Stimulated activated CD4-positive, alpha-beta T cell treated with anti-CD3 and anti-CD28 coated beads, Interleukin-15, amount 100 ng/mL, for 24 hours (primary cell): ENCODE data around the gene SOCS2.
A peak's percentile ranks its signal among the peaks of the same experiment; 100 is the strongest.
"Not testable (repeated sequence)": the region's sequence is repeated elsewhere in the genome, so short reads cannot be mapped to it uniquely, and the experiment has no call there.

Source experiments
- DNase-seq: peaks from one replicate; pipeline ENCODE4 v3.0.0-alpha.2; 2020

Gene SOCS2

DNA sequence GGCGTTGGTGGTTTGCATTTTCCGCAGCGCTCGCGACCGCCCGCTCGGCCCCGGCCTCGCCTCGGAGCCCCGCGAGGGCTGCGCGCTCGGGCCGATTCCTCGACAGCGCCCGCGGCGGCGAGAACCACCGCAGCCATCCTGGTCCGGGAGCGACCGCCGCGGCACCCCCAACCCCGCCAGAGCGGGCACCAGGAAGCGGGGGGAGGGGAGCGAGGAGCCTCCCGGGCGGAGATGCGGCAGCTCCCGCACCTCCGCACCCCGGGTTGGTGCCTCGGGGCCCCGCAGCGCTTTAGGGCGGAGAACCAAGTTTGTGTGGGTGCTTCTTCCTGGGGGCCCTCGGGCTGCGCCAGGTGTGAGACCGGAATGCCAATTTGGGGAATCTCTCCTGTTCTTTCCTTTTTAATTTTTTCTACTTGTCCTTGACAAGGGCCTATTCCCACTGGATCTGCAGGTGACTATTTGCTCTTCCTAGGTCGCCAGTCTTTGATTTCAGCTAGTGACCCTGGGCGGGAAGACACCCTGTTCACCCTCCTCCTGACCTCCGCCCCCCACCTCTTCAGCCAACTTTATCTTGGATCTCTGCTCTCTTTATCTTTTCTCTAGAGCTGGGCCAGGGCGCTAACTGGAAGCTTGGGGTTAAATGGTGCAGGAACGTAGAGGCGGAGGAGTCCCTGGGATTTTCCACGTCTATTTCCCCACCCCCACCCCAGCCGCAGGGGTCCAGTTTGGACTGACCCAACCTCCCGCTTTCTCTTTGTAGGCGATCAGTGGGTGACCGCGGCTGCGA, at the start of gene SOCS2:
TSS of gene SOCS2 (plus strand) at position 751 of the 787 bp plus-strand sequence. CDS start 223 bp downstream, outside the sequence.
- peak; percentile 45 for DNase-seq

- no peak for DNase-seq
Observed at GRCh38 chr12:93524386-93525133, 47.9 kb upstream of the SOCS2 start.

GRCh38 chr12:93526786-93527428, 45.6 kb upstream of the SOCS2 start:
- no peak for DNase-seq

DNA sequence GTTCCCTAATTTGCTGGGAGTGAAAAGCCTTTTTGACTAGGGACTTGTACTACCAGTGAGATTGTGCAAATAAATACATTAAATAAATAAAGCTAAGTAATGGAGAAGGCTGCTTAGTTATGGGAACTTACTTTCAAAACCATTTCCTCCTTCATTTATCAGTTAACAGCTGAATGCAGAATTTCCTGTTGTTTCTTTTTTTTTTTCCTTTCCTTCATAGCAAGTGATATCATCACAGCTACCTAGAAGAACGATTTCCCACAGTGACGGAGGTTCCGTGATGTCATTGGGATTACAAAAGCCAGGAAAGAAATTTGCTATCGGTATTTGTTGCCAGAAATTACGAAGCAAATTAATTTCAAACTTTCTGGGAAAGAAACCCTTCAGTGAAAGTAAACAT, 42.1 kb upstream of the SOCS2 start:
- no peak for DNase-seq

DNA sequence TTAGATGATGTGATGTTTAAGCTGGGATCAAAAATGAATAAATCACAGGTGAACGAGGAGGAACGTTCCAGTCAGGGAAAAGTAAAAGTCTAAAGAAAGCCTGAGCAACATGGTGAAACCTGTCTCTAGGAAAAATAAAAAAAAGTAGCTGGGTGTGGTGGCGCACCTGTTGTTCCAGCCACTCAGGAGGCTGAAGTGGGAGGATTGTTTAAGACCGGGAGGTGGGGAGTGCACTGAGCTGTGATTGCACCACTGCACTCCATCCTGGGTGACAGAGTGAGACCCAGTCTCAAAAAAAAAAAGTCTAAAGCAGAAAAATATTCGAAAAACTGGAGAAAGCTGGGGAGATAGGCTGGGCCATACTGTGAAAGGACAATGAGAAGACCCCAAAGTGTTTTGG, 39.2 kb upstream of the SOCS2 start:
- no peak for DNase-seq

- no peak for DNase-seq
Observed at GRCh38 chr12:93536111-93536765, 36.2 kb upstream of the SOCS2 start.

GRCh38 chr12:93536766-93537488, 35.5 kb upstream of the SOCS2 start:
- no peak for DNase-seq

GRCh38 chr12:93537769-93538168, 34.7 kb upstream of the SOCS2 start:
- no peak for DNase-seq

DNA sequence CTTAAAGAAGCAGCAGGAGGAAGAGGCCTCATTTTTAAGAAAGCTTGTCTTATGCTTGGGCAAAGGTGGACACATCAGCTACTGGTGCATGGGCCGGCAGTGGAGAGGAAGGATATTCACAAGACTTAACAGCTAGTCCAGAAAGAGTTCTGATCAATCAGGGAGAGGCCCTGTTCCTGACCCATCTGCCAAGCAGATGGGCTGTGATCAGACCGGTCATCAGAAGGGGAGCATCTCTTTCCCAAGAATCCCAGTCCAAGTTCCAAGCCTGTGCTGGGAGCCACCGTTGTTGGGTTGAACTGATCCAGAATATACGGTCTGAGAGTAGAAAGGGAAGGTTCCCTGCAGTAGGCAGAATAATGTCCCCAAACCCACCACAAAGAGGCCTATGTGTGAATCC, 32.7 kb upstream of the SOCS2 start:
- DNase-seq: no peak

- DNase-seq: no peak
Observed at GRCh38 chr12:93540466-93540865, 32.0 kb upstream of the SOCS2 start.

DNA sequence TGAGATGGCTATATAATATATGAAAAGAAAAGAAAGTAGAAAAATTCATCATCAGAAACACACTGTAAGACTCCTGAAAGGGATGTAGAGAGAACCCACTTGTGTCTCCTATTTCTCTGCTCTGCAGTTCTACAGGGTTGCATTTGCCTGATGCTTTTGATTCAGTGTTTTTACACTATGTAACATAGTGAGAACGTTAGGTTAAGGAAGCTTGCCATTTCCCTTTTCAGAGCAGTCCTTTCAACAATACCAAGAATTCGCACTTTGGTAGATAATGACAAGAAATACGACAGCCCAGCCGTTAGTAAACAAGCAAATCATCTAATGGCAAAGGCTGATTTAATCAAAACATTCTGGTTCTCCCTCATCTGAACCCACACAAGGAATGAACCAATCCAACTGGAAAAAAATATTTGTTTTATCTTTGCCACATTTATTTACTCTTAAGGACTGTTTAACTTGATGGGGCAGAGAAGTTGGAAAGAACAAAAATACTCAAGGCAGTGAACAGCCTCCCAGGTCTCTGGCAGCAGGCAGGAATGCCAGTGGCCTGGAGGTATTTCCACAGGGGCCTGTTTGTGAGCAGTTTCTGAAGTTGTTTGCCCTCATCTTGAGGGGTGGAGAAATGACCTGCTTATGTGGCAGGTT, 30.8 kb upstream of the SOCS2 start:
- DNase-seq: no peak

- no peak for DNase-seq
Observed at GRCh38 chr12:93547778-93548177, 24.7 kb upstream of the SOCS2 start.

DNA sequence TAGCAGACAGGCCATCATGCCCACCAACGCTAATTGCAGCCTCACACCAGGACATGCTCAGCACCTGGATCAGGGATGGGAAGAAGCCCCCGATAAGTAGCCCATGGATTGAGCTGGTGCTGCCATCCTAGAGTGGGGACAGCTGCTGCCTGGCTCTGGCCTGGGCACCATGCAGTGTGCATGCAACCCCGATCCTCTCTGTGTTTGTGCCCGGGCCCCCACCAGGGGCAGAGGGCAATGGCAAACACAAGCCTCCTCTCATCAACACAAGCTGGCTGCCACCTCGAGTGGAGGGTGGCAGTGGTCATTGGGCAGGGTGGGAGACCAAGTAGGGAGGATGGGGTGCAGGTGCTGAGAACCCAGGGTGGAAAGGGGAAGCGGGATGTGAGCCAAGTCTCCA, 23.3 kb upstream of the SOCS2 start:
- no peak for DNase-seq

GRCh38 chr12:93550748-93551611, 21.5 kb upstream of the SOCS2 start:
- no peak for DNase-seq

DNA sequence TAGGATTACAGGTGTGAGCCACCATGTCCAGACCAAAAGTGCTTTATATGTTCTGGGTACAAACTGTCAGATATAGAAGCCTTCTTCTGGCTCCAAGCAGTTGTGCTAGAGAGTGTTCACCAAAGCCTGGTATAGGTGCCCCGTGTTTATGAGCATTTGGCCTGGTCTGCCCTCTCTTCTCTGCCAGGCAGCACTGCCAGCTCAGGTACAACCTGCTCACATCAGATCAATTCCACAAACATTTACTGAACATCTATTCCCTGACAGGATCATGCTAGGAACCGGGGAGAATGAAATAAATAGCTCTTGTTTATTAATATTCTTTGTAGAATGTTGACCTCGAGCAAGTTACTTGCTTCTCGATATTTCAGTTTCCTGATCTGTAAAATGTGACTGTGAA, 20.0 kb upstream of the SOCS2 start:
- DNase-seq: no peak

DNA sequence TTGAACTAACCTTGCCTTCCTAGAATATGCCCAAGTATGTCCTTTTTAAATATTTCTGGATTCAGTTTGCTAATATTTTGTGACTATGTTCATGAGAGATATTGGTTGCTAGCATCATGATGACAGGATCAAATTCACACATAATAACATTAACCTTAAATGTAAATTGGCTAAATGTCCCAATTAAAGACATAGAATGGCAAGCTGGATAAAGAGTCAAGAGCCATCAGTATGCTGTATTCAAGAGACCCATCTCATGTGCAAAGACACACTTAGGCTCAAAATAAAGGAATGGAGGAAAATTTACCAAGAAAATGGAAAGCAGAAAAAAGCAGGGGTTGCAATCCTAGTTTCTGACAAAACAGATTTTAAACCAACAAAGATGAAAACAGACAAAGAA, 14.6 kb upstream of the SOCS2 start:
- DNase-seq: not testable (repeated sequence)

DNA sequence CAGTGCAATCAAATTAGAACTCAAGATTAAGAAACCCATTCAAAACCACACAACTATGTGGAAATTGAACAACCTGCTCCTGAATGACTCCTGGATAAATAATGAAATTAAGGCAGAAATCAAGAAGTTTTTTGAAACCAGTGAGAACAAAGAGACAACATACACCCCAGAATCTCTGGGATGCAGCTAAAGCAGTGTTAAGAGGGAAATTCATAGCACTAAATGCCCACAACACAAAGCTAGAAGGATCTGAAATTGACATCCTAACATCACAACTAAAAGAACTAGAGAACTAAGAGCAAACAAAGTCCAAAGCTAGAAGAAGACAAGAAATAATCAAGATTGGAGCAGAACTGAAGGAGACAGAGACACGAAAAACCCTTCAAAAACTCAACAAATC, 13.8 kb upstream of the SOCS2 start:
- DNase-seq: not testable (repeated sequence)

- DNase-seq: no peak
Observed at GRCh38 chr12:93563807-93564538, 8.5 kb upstream of the SOCS2 start.

DNA sequence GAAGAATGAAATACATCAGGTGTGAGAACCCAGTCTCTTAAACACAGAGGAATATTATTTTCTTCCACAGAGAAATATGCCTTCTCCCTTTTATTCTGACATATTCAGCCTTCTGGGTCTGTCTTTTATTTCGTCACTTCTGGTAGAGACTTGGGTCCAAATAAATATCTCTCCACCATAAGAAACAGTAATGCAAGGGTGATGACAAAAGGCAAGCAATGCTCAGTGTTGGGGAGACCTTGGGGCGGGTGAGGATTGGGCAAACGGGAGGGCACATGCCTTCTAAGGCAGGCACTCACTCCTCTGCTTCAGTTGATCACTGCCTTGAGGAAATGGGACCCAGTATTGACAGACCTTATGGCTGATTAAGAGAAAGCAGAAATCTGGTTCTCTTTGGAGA, 6.7 kb upstream of the SOCS2 start:
- DNase-seq: no peak

GRCh38 chr12:93567174-93567573, 5.3 kb upstream of the SOCS2 start:
- no peak for DNase-seq
